Mesendoderm (in vitro differentiated cells): ENCODE measurements around the gene SERINC3.

ENCODE experiments used
- DNase-seq: peaks from one replicate; pipeline ENCODE4 v3.0.0; 2013
- H2AK5ac ChIP-seq: 2 replicates; pipeline ENCODE4 v1.6.1; 2013; ENCODE audit warnings: low read length, inconsistent platforms
- H2BK120ac ChIP-seq: 2 replicates; pipeline ENCODE4 v1.6.1; 2013; ENCODE audit warnings: low read depth, mild to moderate bottlenecking, low read length, moderate library complexity, mixed read lengths
- H2BK15ac ChIP-seq: replicated peaks from 2 replicates; pipeline ENCODE4 v1.6.1; 2013; ENCODE audit warnings: low read depth, mild to moderate bottlenecking, moderate library complexity
- H2BK5ac ChIP-seq: 2 replicates; pipeline ENCODE4 v1.6.1; 2013; ENCODE audit warnings: low read length, inconsistent platforms
- H3K18ac ChIP-seq: 2 replicates; pipeline ENCODE4 v1.6.1; 2013; ENCODE audit warnings: mild to moderate bottlenecking, low read length, mixed read lengths
- H3K23ac ChIP-seq: one replicate; pipeline ENCODE4 v1.6.1; 2013; ENCODE audit warnings: low read length
- H3K27ac ChIP-seq: 2 replicates; pipeline ENCODE4 v1.5.1; 2013; ENCODE audit warnings: low read depth, mild to moderate bottlenecking, inconsistent platforms, low read length, moderate library complexity
- H3K27me3 ChIP-seq: 2 replicates; pipeline ENCODE4 v1.6.1; 2013; ENCODE audit warnings: low read length, control low read depth, mild to moderate bottlenecking, inconsistent platforms; ENCODE audit not compliant: insufficient read depth, poor library complexity
- H3K36me3 ChIP-seq: 2 replicates; pipeline ENCODE4 v1.6.1; 2013; ENCODE audit warnings: low read length, inconsistent platforms; ENCODE audit not compliant: control insufficient read depth, insufficient read depth
- H3K4ac ChIP-seq: one replicate; pipeline ENCODE4 v1.6.1; 2013; ENCODE audit warnings: low read depth, mild to moderate bottlenecking, low read length, moderate library complexity
- H3K4me1 ChIP-seq: 2 replicates; pipeline ENCODE4 v1.6.1; 2013; ENCODE audit warnings: low read depth, low read length, inconsistent platforms; ENCODE audit not compliant: control insufficient read depth
- H3K4me2 ChIP-seq: 2 replicates; pipeline ENCODE4 v1.6.1; 2013; ENCODE audit warnings: low read length
- H3K4me3 ChIP-seq: 2 replicates; pipeline ENCODE4 v1.5.1; 2013; ENCODE audit warnings: mild to moderate bottlenecking, low read length
- H3K56ac ChIP-seq: one replicate; pipeline ENCODE4 v1.6.1; 2013; ENCODE audit warnings: low read length
- H3K79me1 ChIP-seq: 2 replicates; pipeline ENCODE4 v1.6.1; 2013; ENCODE audit warnings: low read length, inconsistent platforms
- H3K79me2 ChIP-seq: 2 replicates; pipeline ENCODE4 v1.6.1; 2013; ENCODE audit warnings: mild to moderate bottlenecking, low read length; ENCODE audit not compliant: control insufficient read depth, insufficient read depth
- H3K9ac ChIP-seq: 2 replicates; pipeline ENCODE4 v1.6.1; 2013; ENCODE audit warnings: low read length, inconsistent platforms
- H4K5ac ChIP-seq: one replicate; pipeline ENCODE4 v1.6.1; 2013; ENCODE audit warnings: low read length
- H4K8ac ChIP-seq: one replicate; pipeline ENCODE4 v1.6.1; 2013; ENCODE audit warnings: low read depth, mild to moderate bottlenecking, control low read depth, low read length, moderate library complexity
- WGBS: extraction: QIAGEN DNeasy Blood & Tissue Kit; methylation state at CpG from one replicate; pipeline ENCODE4 v1.1.7; 2013; ENCODE audit warnings: low lambda C conversion rate, missing lambda C conversion rate; ENCODE audit not compliant: insufficient coverage; ENCODE audit errors: extremely low coverage; 5-methylcytosine and 5-hydroxymethylcytosine counted together

The SERINC3 gene

GRCh38 chr20:44471481-44471882 is 50.4 kb downstream of the SERINC3 start:
- Histone ChIP-seq H2BK120ac (no peak overlapping the region), H3K36me3 (no peaks in the 10 kb centered on the region), H2BK5ac (no peak overlapping the region), H3K9ac (no peak overlapping the region), H3K4me1 (no peaks in the 10 kb centered on the region), H3K56ac (no peak overlapping the region), H2BK15ac (no peak overlapping the region), H3K4me3 (no peak overlapping the region), H3K27me3 (no peaks in the 10 kb centered on the region), H3K4me2 (no peak overlapping the region), H2AK5ac (no peak overlapping the region), H3K23ac (no peak overlapping the region), H3K18ac (no peak overlapping the region), H3K79me1 (peaks cover 4% of the 10 kb centered on the region), H3K27ac (no peak overlapping the region), H3K4ac (no peak overlapping the region), H4K8ac (no peak overlapping the region), H3K79me2 (peaks cover 1% of the 10 kb centered on the region), H4K5ac (no peak overlapping the region)
- no CpG with 5 or more reads among the region's 2 CpGs for WGBS
- DNase-seq = peak; percentile 62

- H3K23ac ChIP-seq = no peak overlapping the region
- no peak overlapping the region for H3K4me2 ChIP-seq
- H3K4me1 ChIP-seq = no peaks in the 10 kb centered on the region
- no peak overlapping the region for H3K4ac ChIP-seq
- no peaks in the 10 kb centered on the region for H3K79me2 ChIP-seq
- H3K56ac ChIP-seq = no peak overlapping the region
- no CpG with 5 or more reads among the region's 5 CpGs for WGBS
- H3K27ac ChIP-seq = no peak overlapping the region
- H4K8ac ChIP-seq = no peak overlapping the region
- no peaks in the 10 kb centered on the region for H3K36me3 ChIP-seq
- no peak overlapping the region for H3K18ac ChIP-seq
- no peak overlapping the region for H4K5ac ChIP-seq
- no peak overlapping the region for H2AK5ac ChIP-seq
- no peak overlapping the region for H2BK15ac ChIP-seq
- no peak for DNase-seq
- H3K4me3 ChIP-seq = no peak overlapping the region
- no peak overlapping the region for H2BK5ac ChIP-seq
- no peak overlapping the region for H3K9ac ChIP-seq
- H3K79me1 ChIP-seq = no peaks in the 10 kb centered on the region
- no peak overlapping the region for H2BK120ac ChIP-seq
- no peaks in the 10 kb centered on the region for H3K27me3 ChIP-seq
Observed at GRCh38 chr20:44470327-44470726, 51.5 kb downstream of the SERINC3 start.

GRCh38 chr20:44468044-44468782 is 53.7 kb downstream of the SERINC3 start:
- Histone ChIP-seq H3K4me3 (no peak overlapping the region), H2AK5ac (no peak overlapping the region), H3K23ac (no peak overlapping the region), H3K4ac (no peak overlapping the region), H3K27me3 (no peaks in the 10 kb centered on the region), H2BK15ac (no peak overlapping the region), H3K27ac (no peak overlapping the region), H3K4me1 (no peaks in the 10 kb centered on the region), H3K36me3 (no peaks in the 10 kb centered on the region), H3K18ac (no peak overlapping the region), H2BK5ac (no peak overlapping the region), H3K56ac (no peak overlapping the region), H4K8ac (no peak overlapping the region), H3K4me2 (no peak overlapping the region), H3K9ac (no peak overlapping the region), H3K79me2 (no peaks in the 10 kb centered on the region), H2BK120ac (no peak overlapping the region), H4K5ac (no peak overlapping the region), H3K79me1 (no peaks in the 10 kb centered on the region)
- no CpG with 5 or more reads among the region's 8 CpGs for WGBS
- no peak for DNase-seq

- Histone ChIP-seq H3K27ac (no peak overlapping the region), H2AK5ac (no peak overlapping the region), H3K4me2 (no peak overlapping the region), H2BK5ac (no peak overlapping the region), H3K56ac (peak overlapping the region; percentile 43), H4K5ac (no peak overlapping the region), H2BK120ac (no peak overlapping the region), H3K9ac (no peak overlapping the region), H4K8ac (no peak overlapping the region), H3K27me3 (no peaks in the 10 kb centered on the region), H2BK15ac (no peak overlapping the region), H3K18ac (no peak overlapping the region), H3K4me1 (no peaks in the 10 kb centered on the region), H3K4ac (no peak overlapping the region), H3K4me3 (no peak overlapping the region), H3K36me3 (no peaks in the 10 kb centered on the region), H3K79me1 (no peaks in the 10 kb centered on the region), H3K79me2 (no peaks in the 10 kb centered on the region), H3K23ac (no peak overlapping the region)
- no CpG with 5 or more reads among the region's 12 CpGs for WGBS
- DNase-seq = no peak
Observed at GRCh38 chr20:44467289-44467883, 54.5 kb downstream of the SERINC3 start.

GRCh38 chr20:44465001-44465560 is 56.8 kb downstream of the SERINC3 start:
- H3K79me1 ChIP-seq = no peaks in the 10 kb centered on the region
- H3K4me2 ChIP-seq = no peak overlapping the region
- H3K18ac ChIP-seq = no peak overlapping the region
- H3K4me1 ChIP-seq = no peaks in the 10 kb centered on the region
- H2BK15ac ChIP-seq = no peak overlapping the region
- no CpG with 5 or more reads among the region's 3 CpGs for WGBS
- no peak overlapping the region for H4K8ac ChIP-seq
- DNase-seq = no peak
- H3K23ac ChIP-seq = no peak overlapping the region
- no peaks in the 10 kb centered on the region for H3K27me3 ChIP-seq
- no peak overlapping the region for H2BK120ac ChIP-seq
- no peak overlapping the region for H4K5ac ChIP-seq
- no peak overlapping the region for H3K56ac ChIP-seq
- no peaks in the 10 kb centered on the region for H3K79me2 ChIP-seq
- no peak overlapping the region for H3K9ac ChIP-seq
- no peak overlapping the region for H3K4ac ChIP-seq
- H3K36me3 ChIP-seq = no peaks in the 10 kb centered on the region
- H2BK5ac ChIP-seq = no peak overlapping the region
- no peak overlapping the region for H3K27ac ChIP-seq
- H3K4me3 ChIP-seq = no peak overlapping the region
- no peak overlapping the region for H2AK5ac ChIP-seq
